ENCODE data around the gene SIX3. TPM values are rescaled to one million over a fixed set of nuclear protein-coding genes. Genes with fewer than 3 reads are reported as not detected.

The SIX3 gene
- total and polyA plus RNA-seq, 4 donors = 0.02 to 0.06 TPM; not detected in 2

GRCh38 chr2:44955593-44956392 lies 14.3 kb downstream of the SIX3 start:
- peaks cover 22 to 61% (median 45%) of the 10 kb centered on the region in 3 donors for H3K27me3 ChIP-seq (ENCODE audit: control insufficient read depth in 3 of 3, insufficient read depth in 3 of 3, low read length in 2 of 3)
- TF ChIP-seq CTCF (IDR thresholded peaks at IDR 0.05; ENCODE audit: control extremely low read depth, extremely low read depth) = peak; percentile 87
- peaks cover 0 to 50% (median 18%) of the 10 kb centered on the region in 5 donors for H3K4me1 ChIP-seq (ENCODE audit: control insufficient read depth in 5 of 5, insufficient read depth in 5 of 5, low read length in 5 of 5)
- no peak overlapping the region for H3K4me3 ChIP-seq
- DNase-seq (peak; percentile 79 to 83 (median 79)), ATAC-seq (ENCODE audit: insufficient read depth, low FRiP score) (peak; percentile 76)
- H3K9ac ChIP-seq (ENCODE audit: insufficient read depth in 1 of 2, low read length in 2 of 2) = no peak overlapping the region
- 8 to 10% methylated on average over 37 to 38 of the region's 38 CpGs for WGBS, 2 donors
- no peaks in the 10 kb centered on the region for H3K36me3 ChIP-seq (ENCODE audit: control insufficient read depth in 4 of 4, insufficient read depth in 4 of 4, low read length in 4 of 4)
- no peaks in the 10 kb centered on the region for H3K9me3 ChIP-seq (ENCODE audit: control insufficient read depth in 4 of 4, insufficient read depth in 3 of 4, low read length in 3 of 4)
- H3K27ac ChIP-seq (ENCODE audit: low read depth in 1 of 2, low read length in 1 of 2) = no peak overlapping the region

- Histone ChIP-seq H3K9me3 (ENCODE audit: control insufficient read depth in 4 of 4, insufficient read depth in 3 of 4, low read length in 3 of 4) (no peaks in the 10 kb centered on the region), H3K27ac (ENCODE audit: low read depth in 1 of 2, low read length in 1 of 2) (no peak overlapping the region), H3K9ac (ENCODE audit: insufficient read depth in 1 of 2, low read length in 2 of 2) (no peak overlapping the region), H3K36me3 (ENCODE audit: control insufficient read depth in 4 of 4, insufficient read depth in 4 of 4, low read length in 4 of 4) (no peaks in the 10 kb centered on the region), H3K4me3 (no peak overlapping the region), H3K27me3 (ENCODE audit: control insufficient read depth in 3 of 3, insufficient read depth in 3 of 3, low read length in 2 of 3) (peaks cover 18 to 60% (median 35%) of the 10 kb centered on the region in 3 donors), H3K4me1 (ENCODE audit: control insufficient read depth in 5 of 5, insufficient read depth in 5 of 5, low read length in 5 of 5) (peaks cover 0 to 50% (median 18%) of the 10 kb centered on the region in 5 donors)
- 65 to 79% methylated on average over 1 of the region's 1 CpG for WGBS, 2 donors
- peak in 2 of 3 donors; percentile 85 to 91 for DNase-seq
- TF ChIP-seq CTCF (IDR thresholded peaks at IDR 0.05; ENCODE audit: control extremely low read depth, extremely low read depth) = no peak
- ATAC-seq (ENCODE audit: insufficient read depth, low FRiP score) = no peak
Observed at GRCh38 chr2:44956843-44957242, 15.3 kb downstream of the SIX3 start.

GRCh38 chr2:44957656-44958327 lies 16.3 kb downstream of the SIX3 start:
- H3K27ac ChIP-seq (ENCODE audit: low read depth in 1 of 2, low read length in 1 of 2) = no peak overlapping the region
- DNase-seq (no peak), ATAC-seq (ENCODE audit: insufficient read depth, low FRiP score) (no peak)
- H3K4me3 ChIP-seq = no peak overlapping the region
- TF ChIP-seq CTCF (IDR thresholded peaks at IDR 0.05; ENCODE audit: control extremely low read depth, extremely low read depth) = no peak
- H3K36me3 ChIP-seq (ENCODE audit: control insufficient read depth in 4 of 4, insufficient read depth in 4 of 4, low read length in 4 of 4) = no peaks in the 10 kb centered on the region
- H3K9me3 ChIP-seq (ENCODE audit: control insufficient read depth in 4 of 4, insufficient read depth in 3 of 4, low read length in 3 of 4) = no peaks in the 10 kb centered on the region
- peaks cover 0 to 44% (median 17%) of the 10 kb centered on the region in 5 donors for H3K4me1 ChIP-seq (ENCODE audit: control insufficient read depth in 5 of 5, insufficient read depth in 5 of 5, low read length in 5 of 5)
- no peak overlapping the region for H3K9ac ChIP-seq (ENCODE audit: insufficient read depth in 1 of 2, low read length in 2 of 2)
- peaks cover 15 to 54% (median 29%) of the 10 kb centered on the region in 3 donors for H3K27me3 ChIP-seq (ENCODE audit: control insufficient read depth in 3 of 3, insufficient read depth in 3 of 3, low read length in 2 of 3)
- 69 to 88% methylated on average over 6 of the region's 6 CpGs for WGBS, 2 donors
